SK-MEL-5 (cell line): ENCODE measurements around the gene ARHGEF35. TPM values are rescaled to one million over a fixed set of nuclear protein-coding genes. Genes with fewer than 3 reads are reported as not detected.
A peak's percentile ranks its signal among the peaks of the same experiment; 100 is the strongest.
"Not testable (repeated sequence)": the region's sequence is repeated elsewhere in the genome, so short reads cannot be mapped to it uniquely, and the experiment has no call there.

Experiments used
- DNase-seq: peaks from one replicate; pipeline ENCODE4 v3.0.0-alpha.2; 2016; ENCODE audit warnings: low read depth, low spot score
- in situ Hi-C: cut with HindIII; loops from 2 replicates; pipeline ENCODE4 v1.10.0; 2016; ENCODE audit warnings: low sequenced_read_pairs, high pct_unique_total_duplicates, low pct_unique_long_range_greater_than_20kb
- total RNA-seq: library from RNA; depleted of rRNA; stranded (reverse); fragments of >200 nt; shearing (Covaris generic); gene quantifications from 2 replicates; pipeline ENCODE4 v1.2.3, GENCODE V29; 2014; rRNA removed

Gene ARHGEF35
- total RNA-seq, 1 experiment from 2014 or later = not detected

- in situ Hi-C loops, DNase-seq: not testable (repeated sequence)
These were observed 7.0 kb downstream of the ARHGEF35 start for GRCh38 chr7:144188578-144189171.

DNA sequence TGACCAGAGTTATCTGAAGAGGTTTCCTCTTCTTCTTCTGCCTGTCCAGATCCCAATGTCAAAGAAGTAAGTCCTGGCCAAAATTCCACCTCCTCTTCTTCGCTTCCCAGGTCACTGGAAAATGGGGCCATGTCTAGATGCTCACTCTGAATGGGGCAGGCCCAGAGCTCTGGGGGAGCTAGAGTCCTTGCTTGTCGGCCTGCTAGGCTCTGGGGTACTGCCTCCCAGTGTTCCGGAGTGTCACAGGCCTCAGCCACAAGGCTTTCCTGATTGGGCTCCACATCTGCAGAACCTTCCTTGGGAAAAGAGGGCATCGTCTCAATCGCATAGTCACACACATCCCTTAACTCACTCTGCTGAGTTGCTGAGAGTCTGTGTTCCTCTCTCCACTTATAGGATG is 7.8 kb downstream of the ARHGEF35 start:
- DNase-seq, in situ Hi-C loops: not testable (repeated sequence)

DNA sequence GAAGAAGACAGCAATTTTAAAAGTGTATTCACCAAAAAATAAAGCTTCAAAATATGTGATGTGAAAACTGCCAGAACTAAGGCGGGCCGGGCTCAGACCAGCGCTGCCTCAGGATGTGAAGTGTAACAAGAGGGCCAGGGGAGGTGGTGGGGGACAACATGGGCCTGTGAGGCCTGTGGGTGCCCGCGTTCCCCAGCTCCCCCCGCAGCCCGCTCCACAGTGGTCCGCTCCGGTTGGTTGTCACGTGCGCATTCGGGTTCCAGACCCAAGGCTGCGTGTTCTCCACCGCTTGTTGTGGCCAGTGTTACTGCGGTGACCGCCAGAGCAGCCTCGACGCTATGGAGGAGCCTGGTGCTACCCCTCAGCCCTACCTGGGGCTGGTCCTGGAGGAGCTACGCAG is 12.5 kb downstream of the ARHGEF35 start, which contains the start of gene CTAGE4:
Gene CTAGE4 (plus strand): TSS at position 301 of the 400 bp plus-strand sequence. CDS start 38 bp downstream, at position 339.
- in situ Hi-C loops, DNase-seq: not testable (repeated sequence)

- in situ Hi-C loops, DNase-seq: not testable (repeated sequence)
These were observed 16.5 kb downstream of the ARHGEF35 start for GRCh38 chr7:144179165-144179479.

DNA sequence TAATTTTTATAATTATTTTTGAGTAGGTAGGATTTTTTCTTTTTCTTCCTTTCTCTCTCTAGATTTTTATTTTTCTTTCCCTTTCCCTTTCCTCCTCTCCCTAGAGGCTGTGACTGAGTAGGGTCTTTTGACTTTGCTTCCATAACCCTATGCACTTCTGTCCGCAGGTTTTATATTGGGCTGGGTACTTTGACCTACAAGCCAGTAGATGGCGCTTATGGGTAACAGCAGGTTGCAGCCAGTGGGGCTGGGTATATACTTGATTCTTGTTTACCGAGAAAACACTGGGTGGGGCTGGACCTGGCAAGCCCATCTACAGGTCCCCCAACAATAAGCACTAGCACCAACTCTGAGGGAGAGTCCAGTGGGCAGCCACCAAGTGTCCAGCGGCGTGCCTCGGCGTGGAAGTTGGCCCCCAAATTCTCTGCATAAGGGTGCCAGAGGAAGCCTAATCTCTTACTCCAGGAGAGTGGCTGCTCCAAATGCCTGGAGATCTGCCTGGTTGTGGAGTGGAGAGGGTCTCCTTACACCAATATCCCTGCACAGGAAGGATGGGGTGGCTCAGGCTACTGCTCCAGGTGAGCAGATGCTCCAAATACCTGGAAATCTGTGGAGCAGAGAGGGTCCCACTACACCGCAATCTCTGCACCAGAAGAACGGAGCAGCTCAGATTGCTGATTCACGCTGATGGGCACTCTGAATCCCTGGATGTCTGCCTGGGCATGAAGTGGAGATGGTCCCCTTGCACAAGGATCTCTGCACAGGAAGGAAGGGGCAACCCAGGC is 17.1 kb downstream of the ARHGEF35 start:
- peak; percentile 62 for DNase-seq
- in situ Hi-C loops = not testable (repeated sequence)

GRCh38 chr7:144174613-144175012 is 21.0 kb downstream of the ARHGEF35 start:
- no peak for DNase-seq
- in situ Hi-C loops = no loop called here

DNA sequence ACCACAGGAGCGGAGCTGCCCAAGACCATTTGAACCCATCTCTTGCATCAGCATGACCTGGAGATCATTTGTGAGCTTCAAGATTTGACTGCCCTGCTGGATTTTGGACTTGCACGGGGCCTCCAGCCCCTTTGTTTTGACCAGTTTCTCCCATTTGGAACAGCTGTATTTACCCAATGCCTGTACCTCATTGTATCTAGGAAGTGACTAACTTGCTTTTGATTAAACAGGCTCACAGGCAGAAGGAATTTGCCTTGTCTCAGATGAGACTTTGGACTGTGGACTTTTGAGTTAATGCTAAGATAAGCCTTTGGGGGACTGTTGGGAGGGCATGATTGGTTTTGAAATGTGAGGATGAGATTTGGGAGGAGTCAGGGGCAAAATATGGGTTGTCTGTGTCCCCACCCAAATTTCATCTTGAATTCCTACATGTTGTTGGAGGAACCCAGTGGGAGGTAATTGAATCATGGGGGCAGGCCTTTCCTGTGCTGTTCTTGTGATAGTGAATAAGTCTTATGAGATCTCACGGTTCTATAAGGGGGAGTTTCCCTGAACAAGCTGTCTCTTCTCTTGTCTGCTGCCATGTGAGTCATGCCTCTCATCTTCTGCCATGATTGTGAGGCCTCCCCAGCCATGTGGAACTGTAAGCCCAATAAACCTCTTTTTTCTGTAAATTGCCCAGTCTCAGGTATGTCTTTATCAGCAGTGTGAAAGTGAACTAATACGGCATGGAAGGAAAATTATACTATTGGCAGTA is 23.9 kb downstream of the ARHGEF35 start:
- in situ Hi-C loops, DNase-seq: not testable (repeated sequence)

GRCh38 chr7:144164784-144165183 is 30.8 kb downstream of the ARHGEF35 start:
- in situ Hi-C loops = no loop called here
- no peak for DNase-seq

- in situ Hi-C loops = no loop called here
- DNase-seq = no peak
These were observed 36.8 kb downstream of the ARHGEF35 start for GRCh38 chr7:144158861-144159260.

DNA sequence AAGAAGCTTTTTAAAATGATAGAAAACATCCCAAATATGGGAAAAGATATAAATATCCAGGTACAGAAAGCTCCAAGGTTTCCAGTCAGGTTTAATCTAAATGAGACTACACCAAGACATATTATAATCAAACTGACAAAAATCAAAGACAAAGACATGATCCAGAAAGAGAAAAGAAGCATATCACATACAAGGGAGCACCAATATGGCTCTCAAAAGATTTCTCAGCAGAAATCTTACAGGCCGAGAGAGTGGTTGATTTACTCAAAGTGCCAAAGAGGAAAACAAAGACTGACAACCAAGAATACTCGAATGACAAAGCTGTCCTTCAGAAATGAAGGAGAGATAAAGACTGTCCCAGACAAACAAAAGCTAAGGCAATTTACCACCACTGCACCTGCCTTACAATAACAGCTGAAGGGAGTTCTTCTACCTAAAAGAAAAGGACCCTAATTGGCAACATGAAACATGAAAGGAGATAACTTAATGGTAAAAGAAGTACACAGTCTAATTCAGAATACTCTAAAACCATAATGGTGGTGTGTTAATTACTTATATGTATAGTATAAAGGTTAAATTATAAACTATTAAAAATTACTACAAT is 47.3 kb downstream of the ARHGEF35 start:
- DNase-seq = no peak
- in situ Hi-C loops = no loop called here

- in situ Hi-C loops = no loop called here
- no peak for DNase-seq
These were observed 51.2 kb downstream of the ARHGEF35 start for GRCh38 chr7:144144426-144144825.

GRCh38 chr7:144142187-144142586 is 53.4 kb downstream of the ARHGEF35 start:
- in situ Hi-C loops = no loop called here

DNA sequence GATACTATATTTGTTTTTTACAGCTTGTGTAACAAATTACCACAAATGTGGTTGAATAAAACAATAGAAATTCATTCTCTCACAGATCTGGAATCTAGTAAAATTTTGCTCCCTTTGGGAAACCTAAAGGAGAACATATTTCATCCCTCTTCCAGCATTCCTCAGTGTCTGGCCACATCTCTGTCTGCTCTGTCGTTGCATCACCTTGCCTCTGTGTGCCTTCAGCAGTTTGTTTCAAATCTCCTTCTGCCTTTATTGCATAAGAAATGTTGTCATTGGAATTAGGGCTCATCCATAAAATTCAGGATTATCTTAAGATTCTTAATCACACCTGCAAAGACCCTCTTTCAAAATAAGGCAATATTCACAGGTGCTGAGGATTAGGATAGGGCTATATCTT is 58.1 kb downstream of the ARHGEF35 start:
- DNase-seq = no peak
- in situ Hi-C loops = no loop called here

More at GRCh38 chr7:144142187-144142586, 53.4 kb downstream of the ARHGEF35 start:
- DNase-seq = no peak

Other genes with a start within 250 kb of the ARHGEF35 start
- not detected in 2 replicates for gene OR2F1, start 241.0 kb downstream of the ARHGEF35 start, total RNA-seq
- not detected in 2 replicates for gene OR6B1, start 195.5 kb downstream of the ARHGEF35 start, total RNA-seq
- under 0.01 TPM in 1 of 2 replicates, not detected in the other for gene OR2A5, start 146.9 kb downstream of the ARHGEF35 start, total RNA-seq
- gene OR2A25, start 126.0 kb downstream of the ARHGEF35 start, total RNA-seq = not detected in 2 replicates
- gene OR2A12, start 109.6 kb downstream of the ARHGEF35 start, total RNA-seq = not detected in 2 replicates
- gene OR2A2, start 86.2 kb downstream of the ARHGEF35 start, total RNA-seq = not detected in 2 replicates
- not detected in 2 replicates for gene OR2A14, start 72.7 kb downstream of the ARHGEF35 start, total RNA-seq
- gene CTAGE4, start 12.4 kb downstream of the ARHGEF35 start, total RNA-seq = not detected in 2 replicates
- not detected in 2 replicates for gene OR2A42, start 43.8 kb upstream of the ARHGEF35 start, total RNA-seq
- gene OR2A7, start 69.0 kb upstream of the ARHGEF35 start, total RNA-seq = 0.27 TPM in 1 of 2 replicates, not detected in the other
- gene CTAGE8, start 73.5 kb upstream of the ARHGEF35 start, total RNA-seq = not detected in 2 replicates
- not detected in 2 replicates for gene OR2A1, start 116.6 kb upstream of the ARHGEF35 start, total RNA-seq
- not detected in 2 replicates for gene ARHGEF5, start 159.6 kb upstream of the ARHGEF35 start, total RNA-seq
- not detected in 2 replicates for gene NOBOX, start 207.9 kb upstream of the ARHGEF35 start, total RNA-seq